ENCODE results near the gene KIF3C. TPM values are rescaled to one million over a fixed set of nuclear protein-coding genes. Genes with fewer than 3 reads are reported as not detected.

Gene KIF3C
- total RNA-seq, 1 experiment from 2014 or later = 12.8 TPM

- Histone ChIP-seq H3K4me3 (ENCODE audit: low read length) (no peak overlapping the region), H3K9me2 (replicated peaks; ENCODE audit: low read length) (no peaks in the 10 kb centered on the region), H3F3A (ENCODE audit: low read length, unreplicated experiment) (no peaks in the 10 kb centered on the region), H2AFZ (ENCODE audit: low read length) (no peak overlapping the region), H3K4me2 (ENCODE audit: low read length) (0 out of 2 replicates have a peak overlapping the region, but pooled peaks have one; percentile 84), H4K20me1 (ENCODE audit: low read length) (no peaks in the 10 kb centered on the region), H3K27ac (ENCODE audit: low read length) (no peak overlapping the region), H3K4me1 (ENCODE audit: insufficient read depth, low read length) (peaks cover 44% of the 10 kb centered on the region), H3K9me3 (ENCODE audit: low read length) (no peaks in the 10 kb centered on the region), H3K79me2 (ENCODE audit: low read length) (peaks cover 48% of the 10 kb centered on the region), H3K27me3 (ENCODE audit: low read length) (no peaks in the 10 kb centered on the region), H3K36me3 (ENCODE audit: low read depth, low read length) (no peaks in the 10 kb centered on the region), H3K9ac (ENCODE audit: low read length) (no peak overlapping the region)
- no peak for DNase-seq
- no TSS peak for BruUV-seq (replicated peaks)
- ChIA-PET CTCF (no interaction called here), POLR2A (ENCODE audit: unreplicated experiment) (no interaction called here)
- intact Hi-C loops (cut with micrococcal nuclease) = no loop called here
- no peak for TF ChIP-seq EZH2 (IDR thresholded peaks at IDR 0.05; ENCODE audit: low read length, unreplicated experiment)
- TF ChIP-seq, protein P1, sequence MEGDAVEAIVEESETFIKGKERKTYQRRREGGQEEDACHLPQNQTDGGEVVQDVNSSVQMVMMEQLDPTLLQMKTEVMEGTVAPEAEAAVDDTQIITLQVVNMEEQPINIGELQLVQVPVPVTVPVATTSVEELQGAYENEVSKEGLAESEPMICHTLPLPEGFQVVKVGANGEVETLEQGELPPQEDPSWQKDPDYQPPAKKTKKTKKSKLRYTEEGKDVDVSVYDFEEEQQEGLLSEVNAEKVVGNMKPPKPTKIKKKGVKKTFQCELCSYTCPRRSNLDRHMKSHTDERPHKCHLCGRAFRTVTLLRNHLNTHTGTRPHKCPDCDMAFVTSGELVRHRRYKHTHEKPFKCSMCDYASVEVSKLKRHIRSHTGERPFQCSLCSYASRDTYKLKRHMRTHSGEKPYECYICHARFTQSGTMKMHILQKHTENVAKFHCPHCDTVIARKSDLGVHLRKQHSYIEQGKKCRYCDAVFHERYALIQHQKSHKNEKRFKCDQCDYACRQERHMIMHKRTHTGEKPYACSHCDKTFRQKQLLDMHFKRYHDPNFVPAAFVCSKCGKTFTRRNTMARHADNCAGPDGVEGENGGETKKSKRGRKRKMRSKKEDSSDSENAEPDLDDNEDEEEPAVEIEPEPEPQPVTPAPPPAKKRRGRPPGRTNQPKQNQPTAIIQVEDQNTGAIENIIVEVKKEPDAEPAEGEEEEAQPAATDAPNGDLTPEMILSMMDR (conservative IDR thresholded peaks at IDR 0.05; ENCODE audit: low read depth, low read length) = no peak
- TF ChIP-seq EZH2phosphoT487 (IDR thresholded peaks at IDR 0.05; ENCODE audit: borderline replicate concordance, low read length) = no peak
- ATAC-seq = no peak
These were observed 1.3 kb downstream of the KIF3C start for GRCh38 chr2:25980951-25981350.

DNA sequence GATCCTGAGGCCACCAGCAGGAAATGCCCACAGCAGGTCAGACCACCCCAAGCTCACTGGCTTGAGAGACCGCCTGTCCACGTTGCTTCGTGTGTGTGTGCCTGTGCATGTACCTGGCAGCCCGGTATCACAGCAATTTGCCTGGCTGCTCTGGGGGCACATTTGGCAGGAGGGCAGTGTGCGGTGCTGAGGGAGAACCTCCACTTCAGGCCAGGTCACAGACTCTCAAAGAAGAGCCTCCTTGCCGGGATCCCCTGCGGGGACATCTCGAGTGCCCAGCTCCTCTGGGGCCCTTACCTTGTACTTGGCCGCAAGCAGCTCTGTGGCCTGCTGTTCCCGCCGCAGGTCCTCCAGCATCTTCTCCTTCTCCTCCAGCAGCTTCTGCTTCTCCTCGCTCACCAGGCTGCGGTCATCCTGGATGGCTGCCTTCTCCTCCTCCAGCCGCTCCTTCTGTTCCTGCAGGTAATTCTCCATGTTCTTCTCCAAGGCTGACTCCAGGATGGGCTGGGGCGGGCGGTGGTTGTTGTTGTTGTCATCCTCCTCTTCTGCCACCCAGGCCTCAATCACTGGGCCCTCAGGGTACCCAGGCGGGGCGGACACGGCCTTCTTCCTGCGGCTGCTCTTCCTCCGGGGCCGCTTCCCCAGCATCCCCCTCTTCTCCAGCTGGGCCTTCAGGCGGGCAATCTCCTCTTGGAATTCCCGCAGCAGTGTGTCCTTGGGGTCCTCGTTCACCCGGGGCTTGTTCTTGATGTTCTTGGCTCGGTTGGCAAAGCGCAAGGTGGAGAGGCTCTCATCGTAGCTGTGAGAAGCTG, 2.0 kb downstream of the KIF3C start:
- H4K20me1 ChIP-seq (ENCODE audit: low read length) = no peaks in the 10 kb centered on the region
- H3K9me3 ChIP-seq (ENCODE audit: low read length) = no peaks in the 10 kb centered on the region
- BruUV-seq (replicated peaks) = no TSS peak
- no peak for TF ChIP-seq EZH2 (IDR thresholded peaks at IDR 0.05; ENCODE audit: low read length, unreplicated experiment)
- TF ChIP-seq EZH2phosphoT487 (IDR thresholded peaks at IDR 0.05; ENCODE audit: borderline replicate concordance, low read length) = no peak
- TF ChIP-seq, protein P1 (conservative IDR thresholded peaks at IDR 0.05; ENCODE audit: low read depth, low read length) = no peak
- POLR2A ChIA-PET (ENCODE audit: unreplicated experiment) = no interaction called here
- peaks cover 52% of the 10 kb centered on the region for H3K79me2 ChIP-seq (ENCODE audit: low read length)
- no peak overlapping the region for H3K9ac ChIP-seq (ENCODE audit: low read length)
- no peak overlapping the region for H3K27ac ChIP-seq (ENCODE audit: low read length)
- CTCF ChIA-PET = no interaction called here
- H3K36me3 ChIP-seq (ENCODE audit: low read depth, low read length) = no peaks in the 10 kb centered on the region
- no peak for ATAC-seq
- intact Hi-C loops (cut with micrococcal nuclease) = no loop called here
- no peak overlapping the region for H2AFZ ChIP-seq (ENCODE audit: low read length)
- peaks cover 45% of the 10 kb centered on the region for H3K4me1 ChIP-seq (ENCODE audit: insufficient read depth, low read length)
- no peaks in the 10 kb centered on the region for H3K27me3 ChIP-seq (ENCODE audit: low read length)
- no peak overlapping the region for H3K4me3 ChIP-seq (ENCODE audit: low read length)
- no peak for DNase-seq
- no peak overlapping the region for H3K4me2 ChIP-seq (ENCODE audit: low read length)
- H3K9me2 ChIP-seq (replicated peaks; ENCODE audit: low read length) = no peaks in the 10 kb centered on the region
- no peaks in the 10 kb centered on the region for H3F3A ChIP-seq (ENCODE audit: low read length, unreplicated experiment)

GRCh38 chr2:25979001-25979400, 3.3 kb downstream of the KIF3C start:
- Histone ChIP-seq H3K4me2 (ENCODE audit: low read length) (peak overlapping the region; percentile 68), H3K9me3 (ENCODE audit: low read length) (no peaks in the 10 kb centered on the region), H3K4me1 (ENCODE audit: insufficient read depth, low read length) (peaks cover 45% of the 10 kb centered on the region), H2AFZ (ENCODE audit: low read length) (no peak overlapping the region), H4K20me1 (ENCODE audit: low read length) (no peaks in the 10 kb centered on the region), H3K27ac (ENCODE audit: low read length) (peak overlapping the region; percentile 90), H3K79me2 (ENCODE audit: low read length) (peaks cover 56% of the 10 kb centered on the region), H3K9me2 (replicated peaks; ENCODE audit: low read length) (no peaks in the 10 kb centered on the region), H3K4me3 (ENCODE audit: low read length) (no peak overlapping the region), H3K27me3 (ENCODE audit: low read length) (no peaks in the 10 kb centered on the region), H3K9ac (ENCODE audit: low read length) (0 out of 2 replicates have a peak overlapping the region, but pooled peaks have one; percentile 7), H3F3A (ENCODE audit: low read length, unreplicated experiment) (no peaks in the 10 kb centered on the region), H3K36me3 (ENCODE audit: low read depth, low read length) (no peaks in the 10 kb centered on the region)
- POLR2A ChIA-PET (ENCODE audit: unreplicated experiment) = interaction anchor here (0.6 kb wide), 1 partner anchor 56 kb away, joined by 3 read pairs; no protein-coding TSS in a partner anchor
- peak; percentile 39 for DNase-seq
- no peak for ATAC-seq
- intact Hi-C loops (cut with micrococcal nuclease) = no loop called here
- no TSS peak for BruUV-seq (replicated peaks)
- no peak for TF ChIP-seq EZH2phosphoT487 (IDR thresholded peaks at IDR 0.05; ENCODE audit: borderline replicate concordance, low read length)
- TF ChIP-seq, protein P1 (conservative IDR thresholded peaks at IDR 0.05; ENCODE audit: low read depth, low read length) = no peak
- no peak for TF ChIP-seq EZH2 (IDR thresholded peaks at IDR 0.05; ENCODE audit: low read length, unreplicated experiment)
- CTCF ChIA-PET = no interaction called here

Data from PC-3 (cell line).